Ovary (tissue), 3 donors: Measurements from ENCODE around the gene CCDC110.

Experiments
- CTCF ChIP-seq, 3 donors: fragments of 450-650 bp in 2 of 3; fragments of 200-600 bp in 1 of 3; IDR thresholded peaks; one replicate each; pipeline versions ENCODE4 v1.5.1 to v1.8.0; 2016 to 2022; ENCODE audit warnings: antibody characterized with exemption in 3 of 3, mild to moderate bottlenecking in 1 of 3
- EP300 ChIP-seq: sonication (generic); formaldehyde crosslinking; IDR thresholded peaks from one replicate; pipeline ENCODE4 v1.6.1; 2017; ENCODE audit warnings: antibody characterized with exemption
- POLR2A ChIP-seq: fragments of 450-650 bp; IDR thresholded peaks from one replicate; pipeline ENCODE4 v1.6.1; 2017; ENCODE audit warnings: antibody characterized with exemption, mild to moderate bottlenecking, moderate library complexity
- donor health status: DM: no; HTN: no; CAD: no.

GRCh38 chr4:185470501-185471195 lies 885 bp downstream of the CCDC110 start:
- TF ChIP-seq CTCF (IDR thresholded peaks at IDR 0.05) (no peak), POLR2A (no peak), EP300 (no peak)
